RKO (cell line): ENCODE measurements around the gene RFC2.
A peak's percentile ranks its signal among the peaks of the same experiment; 100 is the strongest.
"Not testable (repeated sequence)": the region's sequence is repeated elsewhere in the genome, so short reads cannot be mapped to it uniquely, and the experiment has no call there.

ENCODE experiments used
- DNase-seq: peaks from one replicate; pipeline ENCODE4 v3.0.0-alpha.2; 2016; ENCODE audit warnings: low spot score

Gene RFC2

GRCh38 chr7:74217455-74218342 lies 36.5 kb downstream of the RFC2 start:
- DNase-seq: no peak

- no peak for DNase-seq
These were observed 37.8 kb downstream of the RFC2 start for GRCh38 chr7:74216361-74216761.

GRCh38 chr7:74215921-74216320 lies 38.3 kb downstream of the RFC2 start:
- DNase-seq: no peak

GRCh38 chr7:74214816-74215630 lies 39.2 kb downstream of the RFC2 start:
- no peak for DNase-seq

- DNase-seq: no peak
These were observed 41.5 kb downstream of the RFC2 start for GRCh38 chr7:74212661-74213060.

GRCh38 chr7:74208241-74208640 lies 46.0 kb downstream of the RFC2 start:
- DNase-seq: not testable (repeated sequence)

GRCh38 chr7:74207586-74207985 lies 46.6 kb downstream of the RFC2 start:
- no peak for DNase-seq

- peak; percentile 75 for DNase-seq
These were observed 47.5 kb downstream of the RFC2 start for GRCh38 chr7:74206589-74207120.

- DNase-seq: not testable (repeated sequence)
These were observed 48.1 kb downstream of the RFC2 start for GRCh38 chr7:74206052-74206451.

- no peak for DNase-seq
These were observed 50.1 kb downstream of the RFC2 start for GRCh38 chr7:74203956-74204618.

- peak; percentile 52 for DNase-seq
These were observed 51.2 kb downstream of the RFC2 start for GRCh38 chr7:74202841-74203556.

- no peak for DNase-seq
These were observed 54.4 kb downstream of the RFC2 start for GRCh38 chr7:74199551-74200355.

GRCh38 chr7:74197449-74198124 lies 56.6 kb downstream of the RFC2 start:
- DNase-seq: no peak

GRCh38 chr7:74195968-74196654 lies 58.1 kb downstream of the RFC2 start:
- DNase-seq: not testable (repeated sequence)

GRCh38 chr7:74195139-74195860 lies 58.9 kb downstream of the RFC2 start:
- not testable (repeated sequence) for DNase-seq

GRCh38 chr7:74194686-74195085 lies 59.5 kb downstream of the RFC2 start:
- DNase-seq: no peak

- DNase-seq: no peak
These were observed 60.3 kb downstream of the RFC2 start for GRCh38 chr7:74193913-74194312.

- DNase-seq: no peak
These were observed 61.1 kb downstream of the RFC2 start for GRCh38 chr7:74193054-74193453.

- DNase-seq: no peak
These were observed 63.0 kb downstream of the RFC2 start for GRCh38 chr7:74191231-74191630.
